Suppressor macrophage treated with lipopolysaccharide for 4 hours (primary cell): ENCODE results near the gene TMIGD1.

Source experiments
- DNase-seq: peaks from one replicate; pipeline ENCODE4 v3.0.0-alpha.2; 2020

TMIGD1 gene

GRCh38 chr17:30324723-30325122 is 9.1 kb downstream of the TMIGD1 start:
- no peak for DNase-seq

DNA sequence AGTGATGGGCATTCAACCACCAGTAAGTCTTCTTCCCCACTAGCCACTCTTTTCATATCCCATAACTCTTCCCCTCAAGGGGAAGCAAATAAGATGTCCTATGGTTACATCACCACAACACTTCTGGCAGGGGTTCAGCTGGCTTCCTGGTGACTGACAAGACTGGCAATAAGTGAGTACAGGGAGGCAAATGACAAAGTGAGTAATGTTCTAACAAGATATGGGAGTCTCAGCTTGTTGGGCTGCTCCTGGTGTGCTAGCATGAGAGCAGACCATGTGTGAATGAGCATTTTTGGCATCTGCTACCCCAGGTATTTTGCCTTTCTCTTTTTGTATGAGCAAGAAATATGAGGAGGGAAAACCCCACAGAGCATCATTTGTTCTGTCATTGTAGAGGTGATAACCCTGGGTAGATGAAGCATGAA is 9.9 kb downstream of the TMIGD1 start:
- peak; percentile 62 for DNase-seq

DNA sequence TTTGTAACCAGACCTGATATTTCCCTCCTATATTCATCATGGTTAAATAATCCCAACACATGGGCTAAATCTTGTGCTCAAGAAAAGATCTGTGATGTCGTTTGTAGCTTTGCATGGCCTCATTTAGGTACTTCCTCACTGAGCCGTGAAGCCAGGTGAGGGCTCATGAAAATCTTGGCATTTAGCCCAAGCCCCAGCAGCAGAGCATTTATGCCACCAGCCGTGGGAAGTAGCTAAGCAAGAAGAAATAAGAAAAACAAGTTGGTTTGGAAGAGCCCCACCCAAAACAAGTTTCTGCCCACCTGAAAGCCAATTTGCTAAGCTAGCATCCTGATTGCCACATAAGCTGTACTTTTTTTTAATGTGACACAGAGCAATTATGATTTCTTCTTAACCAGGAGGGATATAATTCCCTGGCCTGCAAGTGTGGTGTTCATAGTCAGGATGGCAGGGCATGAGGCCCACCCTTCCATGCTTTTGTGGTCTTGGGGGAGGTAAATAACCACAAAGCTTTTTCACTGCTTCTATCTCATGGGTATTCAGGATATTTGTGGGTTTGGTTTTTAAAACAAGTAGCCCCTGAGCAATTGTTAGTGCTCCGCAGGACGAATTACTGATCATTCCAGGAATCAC is 10.5 kb downstream of the TMIGD1 start:
- peak; percentile 34 for DNase-seq

DNA sequence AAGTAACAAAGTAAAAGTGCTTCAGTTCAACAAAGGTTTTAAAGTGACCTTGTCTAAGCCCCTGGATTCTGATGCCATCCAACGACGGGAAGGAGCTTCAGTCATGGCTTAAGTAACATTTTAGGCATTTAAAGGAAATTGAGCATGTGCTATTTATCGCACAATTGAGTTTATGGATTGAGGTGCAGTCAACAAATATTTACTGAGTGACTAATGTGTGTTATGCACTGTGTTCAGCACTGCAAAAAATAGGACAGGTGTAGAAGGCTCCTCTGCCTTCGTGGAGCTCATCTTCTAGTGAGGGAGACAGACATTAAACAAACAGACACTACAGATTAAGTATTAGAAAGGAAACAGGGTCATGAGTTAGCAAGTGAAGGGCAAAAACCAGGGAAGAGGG is 12.5 kb downstream of the TMIGD1 start:
- DNase-seq, result no peak

- no peak for DNase-seq
Measured at GRCh38 chr17:30318155-30318554, 15.7 kb downstream of the TMIGD1 start.

- DNase-seq, result peak; percentile 25
Measured at GRCh38 chr17:30316736-30317135, 17.1 kb downstream of the TMIGD1 start.

- no peak for DNase-seq
Measured at GRCh38 chr17:30315106-30315505, 18.8 kb downstream of the TMIGD1 start.

DNA sequence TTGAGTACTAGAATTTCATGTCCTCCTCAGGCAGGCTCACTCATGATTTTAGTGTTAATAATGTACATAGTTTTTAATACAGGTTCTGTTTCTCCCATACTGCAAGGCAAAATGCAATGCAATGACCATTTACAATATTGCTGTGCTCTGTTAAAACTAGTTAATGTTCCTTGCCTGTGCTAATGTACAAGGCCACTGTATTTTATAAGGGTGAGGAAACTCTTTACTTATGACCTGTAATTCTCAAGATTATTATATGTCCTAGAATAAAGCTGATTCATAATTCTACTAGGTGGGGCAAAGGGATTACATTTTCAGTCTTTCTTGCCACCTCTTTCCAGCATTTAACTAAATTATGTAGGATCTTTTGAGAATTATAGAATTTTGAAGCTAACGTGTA is 19.4 kb downstream of the TMIGD1 start:
- no peak for DNase-seq

GRCh38 chr17:30312226-30312625 is 21.6 kb downstream of the TMIGD1 start:
- no peak for DNase-seq

DNA sequence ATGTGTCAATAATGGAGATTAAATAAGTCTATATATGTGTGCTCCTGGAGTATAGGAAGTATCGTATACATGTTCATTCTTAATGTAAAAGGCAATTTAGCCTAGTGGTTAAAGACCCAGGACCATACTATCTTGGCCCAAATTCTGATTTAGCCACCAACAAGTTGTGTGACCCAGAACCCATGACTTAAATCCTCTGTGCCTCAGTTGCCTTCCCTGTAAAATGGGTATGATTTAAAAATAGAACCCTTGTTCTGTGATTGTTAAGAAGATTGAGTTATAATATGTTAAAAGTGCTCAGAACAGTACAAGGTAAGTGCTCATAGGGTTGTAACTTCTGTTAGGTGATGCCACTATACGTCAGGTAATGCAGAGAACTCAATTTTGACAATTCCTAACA is 23.3 kb downstream of the TMIGD1 start:
- no peak for DNase-seq

DNA sequence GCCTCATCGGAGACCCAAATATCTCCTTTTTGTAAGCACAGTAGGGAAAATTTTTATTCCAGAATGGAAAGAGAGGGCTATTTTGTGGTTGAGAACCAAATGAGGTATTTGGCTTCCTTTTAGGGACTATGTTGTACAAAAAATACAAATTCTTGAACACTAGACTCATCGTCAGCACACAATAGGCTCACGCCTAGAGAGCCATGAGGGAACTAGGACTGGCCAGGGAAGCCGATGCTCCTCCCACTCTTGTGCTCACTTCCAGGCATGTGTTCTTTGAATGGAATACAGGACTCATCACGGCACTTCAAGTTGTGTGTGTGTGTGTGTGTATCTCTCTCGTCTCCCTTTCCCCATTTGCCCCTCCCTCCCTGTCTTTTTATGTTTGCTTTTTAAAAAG is 24.3 kb downstream of the TMIGD1 start:
- DNase-seq, result no peak

- DNase-seq, result no peak
Measured at GRCh38 chr17:30308406-30308805, 25.5 kb downstream of the TMIGD1 start.

DNA sequence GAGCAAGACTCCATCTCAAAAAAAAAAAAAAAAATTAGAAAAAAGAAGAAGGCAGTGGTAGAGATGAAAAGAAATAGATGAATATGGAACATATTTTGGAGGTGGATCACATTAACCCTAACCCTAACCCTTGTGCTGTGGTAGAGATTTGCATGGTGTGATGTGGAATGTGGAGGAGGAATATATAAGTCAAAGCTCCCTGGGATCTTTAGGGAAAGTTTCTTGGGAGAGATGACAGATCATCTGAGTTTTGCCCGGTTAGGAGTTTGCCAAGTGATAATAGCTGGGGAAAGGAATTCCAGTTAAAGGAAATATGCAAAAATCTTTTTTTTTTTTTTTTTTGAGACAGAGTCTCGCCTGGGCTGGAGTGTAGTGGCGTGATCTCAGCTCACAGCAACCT is 29.1 kb downstream of the TMIGD1 start:
- no peak for DNase-seq

DNA sequence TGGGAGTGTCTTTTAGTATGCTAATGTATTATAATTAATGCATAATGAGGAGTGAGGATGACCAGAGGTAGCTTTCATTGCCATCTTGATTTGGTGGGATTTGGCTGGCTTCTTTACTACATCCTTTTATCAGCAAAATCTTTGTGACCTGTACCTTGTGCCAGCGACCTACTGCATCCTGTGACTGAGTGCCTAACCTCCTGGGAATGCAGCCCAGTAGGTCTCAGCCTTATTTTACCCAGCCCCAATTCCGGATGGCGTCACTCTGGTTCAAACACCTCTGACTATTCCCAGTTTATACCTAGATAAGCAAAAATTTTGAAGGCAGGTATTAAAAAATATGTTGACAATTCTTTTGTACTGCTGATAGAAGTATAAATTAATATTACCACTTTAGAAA is 31.6 kb downstream of the TMIGD1 start:
- DNase-seq, result no peak

DNA sequence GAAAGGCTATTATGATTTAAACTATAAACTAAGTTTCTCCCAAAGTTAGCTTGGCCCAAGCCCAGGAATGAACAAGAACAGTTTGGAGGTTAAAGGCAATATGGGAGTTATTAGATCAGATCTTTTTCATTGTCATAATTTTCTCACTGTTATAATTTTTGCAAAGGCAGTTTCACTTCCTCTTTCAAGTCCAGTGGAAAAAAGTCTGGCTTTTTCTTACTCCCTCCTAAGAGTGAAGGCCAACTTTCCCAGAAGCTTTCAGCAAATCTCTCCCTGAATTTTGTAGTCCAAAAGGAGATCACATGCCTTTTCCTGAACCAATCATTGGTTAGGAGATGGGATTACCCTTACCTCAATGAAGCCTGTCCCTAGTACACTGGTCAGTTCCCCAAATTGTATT is 33.0 kb downstream of the TMIGD1 start:
- DNase-seq, result peak; percentile 73

- no peak for DNase-seq
Measured at GRCh38 chr17:30299000-30299399, 34.9 kb downstream of the TMIGD1 start.

GRCh38 chr17:30297715-30298114 is 36.1 kb downstream of the TMIGD1 start:
- DNase-seq, result no peak

DNA sequence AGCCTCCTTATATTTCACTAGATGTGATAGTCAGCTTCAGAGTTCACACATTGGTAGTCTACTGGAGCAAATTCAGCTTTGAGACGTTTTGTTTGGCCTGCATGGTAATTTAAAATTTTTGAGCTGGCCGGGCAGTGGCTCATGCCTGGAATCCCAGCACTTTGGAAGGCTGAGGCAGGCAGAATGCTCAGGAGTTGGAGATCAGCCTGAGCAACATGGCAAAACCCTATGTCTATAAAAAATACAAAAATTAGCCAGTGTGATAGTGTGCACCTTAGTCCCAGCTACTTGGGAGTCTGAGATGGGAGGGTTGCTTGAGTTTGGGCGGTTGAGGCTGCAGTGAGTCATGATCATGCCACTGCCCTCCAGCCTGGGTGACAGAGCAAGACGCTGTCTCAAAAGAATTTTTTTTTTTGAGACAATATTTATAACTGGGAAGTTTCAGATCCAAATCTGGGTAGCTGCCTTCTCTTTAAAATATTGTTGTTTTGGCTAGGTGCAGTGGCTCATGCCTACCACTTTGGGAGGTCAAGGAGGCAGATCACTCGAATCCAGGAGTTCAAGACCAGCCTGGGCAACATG is 37.3 kb downstream of the TMIGD1 start:
- DNase-seq, result peak; percentile 51

- DNase-seq, result no peak
Measured at GRCh38 chr17:30292286-30292858, 41.5 kb downstream of the TMIGD1 start.

- peak; percentile 83 for DNase-seq
Measured at GRCh38 chr17:30291543-30292285, 42.1 kb downstream of the TMIGD1 start, which contains the start of gene BLMH. Gene BLMH, minus strand, starts transcription at chr17:30291944. Its CDS starts 125 bp downstream, at chr17:30291819.

DNA sequence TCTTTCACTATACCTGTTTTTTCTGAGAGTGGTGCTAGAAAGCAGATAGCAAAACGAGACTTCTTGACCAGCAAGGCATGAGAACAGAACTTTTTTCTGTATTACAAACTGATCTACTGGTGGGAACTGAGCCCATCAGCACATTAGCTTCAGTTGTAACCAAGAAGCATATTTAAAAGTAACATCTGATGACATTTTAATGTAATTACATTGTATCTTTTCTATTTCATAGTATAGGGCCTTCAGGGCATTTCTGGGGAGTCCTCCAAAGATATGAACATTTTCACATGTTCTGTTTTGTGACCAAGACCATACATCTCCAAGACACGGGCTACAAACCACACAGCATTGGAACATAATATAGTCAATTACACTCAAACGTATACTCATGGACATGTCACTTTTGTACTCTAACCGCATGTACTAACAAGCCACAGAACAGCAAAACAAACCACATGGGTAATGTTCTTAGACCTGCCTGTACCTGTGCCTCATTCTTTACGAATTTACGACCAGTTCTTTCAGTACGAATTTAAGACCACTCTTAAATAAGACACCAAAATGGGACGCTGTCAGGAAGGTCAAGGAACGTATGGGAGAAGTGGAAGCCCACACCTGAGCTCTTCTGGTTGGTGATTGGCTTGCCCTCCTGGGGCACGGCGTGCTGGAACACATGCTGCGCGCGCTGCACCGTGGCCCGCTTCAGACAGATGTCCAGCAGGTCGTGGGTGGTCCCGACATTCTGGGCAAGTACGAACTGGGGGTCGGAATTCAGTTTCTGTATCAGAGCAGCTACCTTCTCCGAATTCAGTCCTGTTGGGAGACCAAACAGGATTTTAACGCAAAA is 42.9 kb downstream of the TMIGD1 start:
- DNase-seq, result peak; percentile 18

- no peak for DNase-seq
Measured at GRCh38 chr17:30290077-30290476, 43.8 kb downstream of the TMIGD1 start.

- no peak for DNase-seq
Measured at GRCh38 chr17:30279156-30279555, 54.7 kb downstream of the TMIGD1 start.
